SK-N-SH treated with all-trans-retinoic acid at 6 μM for 48 hours (cell line): ENCODE measurements around the gene TOPBP1.

Source experiments
- ARNTL ChIP-seq: fragments of 450-650 bp; formaldehyde crosslinking; IDR thresholded peaks from 2 replicates; pipeline ENCODE4 v1.5.0; 2020; ENCODE audit warnings: low read depth, mild to moderate bottlenecking, moderate library complexity, borderline replicate concordance
- BACH2 ChIP-seq: fragments of 250-450 bp; sonication (Bioruptor Pico); IDR thresholded peaks from 2 replicates; pipeline ENCODE4 v1.9.0; 2021; ENCODE audit warnings: mild to moderate bottlenecking, borderline replicate concordance
- ESRRG ChIP-seq: fragments of 250-450 bp; sonication (Bioruptor Pico); IDR thresholded peaks from 2 replicates; pipeline ENCODE4 v1.6.1; 2021; ENCODE audit warnings: mild to moderate bottlenecking
- ISL1 ChIP-seq: fragments of 250-450 bp; sonication (Bioruptor Pico); IDR thresholded peaks from 2 replicates; pipeline ENCODE4 v2.1.2; 2022; ENCODE audit warnings: mild to moderate bottlenecking, moderate library complexity
- OSR1 ChIP-seq: fragments of 250-450 bp; sonication (Bioruptor Pico); IDR thresholded peaks from 2 replicates; pipeline ENCODE4 v1.8.0; 2022; ENCODE audit warnings: moderate library complexity, mild to moderate bottlenecking, inconsistent platforms
- PPARA ChIP-seq: fragments of 250-450 bp; sonication (Bioruptor Pico); IDR thresholded peaks from 2 replicates; pipeline ENCODE4 v1.5.0; 2020; ENCODE audit warnings: mild to moderate bottlenecking, borderline replicate concordance
- TCF4 ChIP-seq: fragments of 250-450 bp; sonication (Bioruptor Pico); IDR thresholded peaks from 2 replicates; pipeline ENCODE4 v1.8.0; 2021; ENCODE audit warnings: mild to moderate bottlenecking, moderate library complexity, borderline replicate concordance
- ZFP30 ChIP-seq: fragments of 450-650 bp; formaldehyde crosslinking; IDR thresholded peaks from 2 replicates; pipeline ENCODE4 v1.5.0; 2022; ENCODE audit warnings: mild to moderate bottlenecking, moderate library complexity
- ZNF565 ChIP-seq: fragments of 450-650 bp; formaldehyde crosslinking; conservative IDR thresholded peaks from 2 replicates; pipeline ENCODE4 v1.5.0; 2020; ENCODE audit warnings: low read depth, mild to moderate bottlenecking, moderate library complexity
- TF ChIP-seq, protein P1 (sequence below): fragments of 250-450 bp; sonication (Bioruptor Pico); IDR thresholded peaks from 2 replicates; pipeline ENCODE4 v1.8.0; 2020; ENCODE audit warnings: mild to moderate bottlenecking, moderate library complexity, borderline replicate concordance
- TF ChIP-seq, protein P2 (sequence below): fragments of 250-450 bp; sonication (Bioruptor Pico); IDR thresholded peaks from 2 replicates; pipeline ENCODE4 v1.8.0; 2021; ENCODE audit warnings: low read depth, mild to moderate bottlenecking, moderate library complexity, borderline replicate concordance

DNA sequence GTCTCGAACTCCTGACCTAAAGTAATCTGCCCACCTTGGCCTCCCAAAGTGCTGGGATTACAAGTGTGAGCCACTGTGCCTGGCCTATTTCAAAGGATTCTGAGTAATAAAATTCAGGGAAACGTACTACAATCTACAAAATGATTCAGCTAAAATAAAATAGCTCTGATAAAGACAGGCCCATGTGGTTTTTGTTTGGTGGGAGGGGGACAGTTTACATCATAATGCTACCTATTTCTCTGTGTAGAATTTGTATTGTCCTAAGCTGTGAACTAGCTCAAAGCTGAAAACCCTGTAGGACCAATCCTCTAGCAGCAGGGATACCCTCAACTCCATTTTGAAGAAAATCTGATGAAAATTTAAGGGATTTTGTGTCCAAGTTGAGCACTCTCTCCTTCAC is 62.5 kb downstream of the TOPBP1 start:
- TF ChIP-seq ESRRG (no peak), ZFP30 (CRISPR knock-in tag) (no peak), BACH2 (CRISPR knock-in tag) (no peak), ARNTL (CRISPR knock-in tag) (no peak), OSR1 (CRISPR knock-in tag) (no peak), ISL1 (CRISPR knock-in tag) (no peak), TCF4 (CRISPR knock-in tag) (no peak), PPARA (no peak), ZNF565 (CRISPR knock-in tag) (no peak)
- TF ChIP-seq, protein P1, sequence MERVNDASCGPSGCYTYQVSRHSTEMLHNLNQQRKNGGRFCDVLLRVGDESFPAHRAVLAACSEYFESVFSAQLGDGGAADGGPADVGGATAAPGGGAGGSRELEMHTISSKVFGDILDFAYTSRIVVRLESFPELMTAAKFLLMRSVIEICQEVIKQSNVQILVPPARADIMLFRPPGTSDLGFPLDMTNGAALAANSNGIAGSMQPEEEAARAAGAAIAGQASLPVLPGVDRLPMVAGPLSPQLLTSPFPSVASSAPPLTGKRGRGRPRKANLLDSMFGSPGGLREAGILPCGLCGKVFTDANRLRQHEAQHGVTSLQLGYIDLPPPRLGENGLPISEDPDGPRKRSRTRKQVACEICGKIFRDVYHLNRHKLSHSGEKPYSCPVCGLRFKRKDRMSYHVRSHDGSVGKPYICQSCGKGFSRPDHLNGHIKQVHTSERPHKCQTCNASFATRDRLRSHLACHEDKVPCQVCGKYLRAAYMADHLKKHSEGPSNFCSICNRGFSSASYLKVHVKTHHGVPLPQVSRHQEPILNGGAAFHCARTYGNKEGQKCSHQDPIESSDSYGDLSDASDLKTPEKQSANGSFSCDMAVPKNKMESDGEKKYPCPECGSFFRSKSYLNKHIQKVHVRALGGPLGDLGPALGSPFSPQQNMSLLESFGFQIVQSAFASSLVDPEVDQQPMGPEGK (CRISPR knock-in tag) = no peak
- TF ChIP-seq, protein P2, sequence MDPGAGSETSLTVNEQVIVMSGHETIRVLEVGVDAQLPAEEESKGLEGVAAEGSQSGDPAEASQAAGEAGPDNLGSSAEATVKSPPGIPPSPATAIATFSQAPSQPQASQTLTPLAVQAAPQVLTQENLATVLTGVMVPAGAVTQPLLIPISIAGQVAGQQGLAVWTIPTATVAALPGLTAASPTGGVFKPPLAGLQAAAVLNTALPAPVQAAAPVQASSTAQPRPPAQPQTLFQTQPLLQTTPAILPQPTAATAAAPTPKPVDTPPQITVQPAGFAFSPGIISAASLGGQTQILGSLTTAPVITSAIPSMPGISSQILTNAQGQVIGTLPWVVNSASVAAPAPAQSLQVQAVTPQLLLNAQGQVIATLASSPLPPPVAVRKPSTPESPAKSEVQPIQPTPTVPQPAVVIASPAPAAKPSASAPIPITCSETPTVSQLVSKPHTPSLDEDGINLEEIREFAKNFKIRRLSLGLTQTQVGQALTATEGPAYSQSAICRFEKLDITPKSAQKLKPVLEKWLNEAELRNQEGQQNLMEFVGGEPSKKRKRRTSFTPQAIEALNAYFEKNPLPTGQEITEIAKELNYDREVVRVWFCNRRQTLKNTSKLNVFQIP = no peak
